Transverse colon (tissue), 4 donors: Measurements from ENCODE around the gene CIZ1. TPM values are rescaled to one million over a fixed set of nuclear protein-coding genes. Genes with fewer than 3 reads are reported as not detected.

Source experiments
- DNase-seq: peaks from one replicate; pipeline ENCODE4 v3.0.0-alpha.2; 2019
- H3K27ac ChIP-seq, 4 donors: fragments of 200-600 bp; sonication (generic); 2 replicates each; pipeline ENCODE4 v1.5.1; 2016 to 2018; ENCODE audit warnings: inconsistent platforms in 4 of 4
- H3K27me3 ChIP-seq: fragments of 200-600 bp; sonication (generic); 2 replicates; pipeline ENCODE4 v1.5.1; 2017; ENCODE audit warnings: inconsistent platforms
- H3K36me3 ChIP-seq, 4 donors: fragments of 200-600 bp; sonication (generic); 2 replicates each; pipeline ENCODE4 v1.5.1; 2017 to 2019; ENCODE audit warnings: inconsistent platforms in 4 of 4
- H3K4me1 ChIP-seq, 4 donors: fragments of 200-600 bp; sonication (generic); 2 replicates each; pipeline ENCODE4 v1.5.1; 2017 to 2020; ENCODE audit warnings: inconsistent platforms in 4 of 4
- H3K4me3 ChIP-seq, 4 donors: fragments of 200-600 bp; sonication (generic); 1 replicate in 1 of 4; 2 replicates in 3 of 4; pipeline versions ENCODE4 v1.5.1 to v1.6.1; 2017 to 2019; ENCODE audit warnings: inconsistent platforms in 4 of 4
- H3K9me3 ChIP-seq, 2 donors: fragments of 200-600 bp; sonication (generic); 2 replicates each; pipeline ENCODE4 v1.5.1; 2017 to 2019; ENCODE audit warnings: inconsistent platforms in 2 of 2
- EP300 ChIP-seq: sonication (generic); formaldehyde crosslinking; IDR thresholded peaks from one replicate; pipeline ENCODE4 v1.6.1; 2017; ENCODE audit warnings: antibody characterized with exemption, low read depth
- POLR2A ChIP-seq: fragments of 450-650 bp; IDR thresholded peaks from one replicate; pipeline ENCODE4 v1.6.1; 2016; ENCODE audit warnings: antibody characterized with exemption, mild to moderate bottlenecking, moderate library complexity
- POLR2AphosphoS5 ChIP-seq, 3 donors: sonication (generic); formaldehyde crosslinking; IDR thresholded peaks; one replicate each; pipeline ENCODE4 v1.6.1; 2016; ENCODE audit warnings: antibody characterized with exemption in 3 of 3
- WGBS, 2 donors: methylation state at CpG; one replicate each; pipeline ENCODE4 v1.1.5; 2018; ENCODE audit warnings: low coverage in 1 of 2; 5-methylcytosine and 5-hydroxymethylcytosine counted together
- in situ Hi-C, 4 donors: fragments of 200-750 bp; cut with MboI; loops; one replicate each; pipeline versions ENCODE4 v1.15.0 to v1.15.1; 2017; ENCODE audit warnings: low sequenced_read_pairs in 3 of 4, low pct_ligation_motif_present in 1 of 4, low pct_unique_long_range_greater_than_20kb in 1 of 4
- intact Hi-C: fragments of 100-400 bp; cut with DNase I; formaldehyde crosslinking; loops from one replicate; pipeline ENCODE4 v1.15.1; 2023; ENCODE audit warnings: low total_unique reads
- total RNA-seq, 4 donors: library from RNA; depleted of rRNA; stranded (reverse); fragments of >200 nt; gene quantifications; one replicate each; pipeline ENCODE4 v1.1.0, GENCODE V29; 2016
- TF ChIP-seq, protein P1 (sequence below), 5 experiments: fragments of 200-600 bp in 3 of 5; fragments of 450-650 bp in 2 of 5; sonication (generic) in 3 of 5; IDR thresholded peaks; 1 replicate in 2 of 5; 2 replicates in 3 of 5; pipeline ENCODE4 v1.5.1; 2016 to 2017; ENCODE audit warnings: antibody characterized with exemption in 5 of 5, inconsistent platforms in 3 of 5, mild to moderate bottlenecking in 2 of 5, moderate library complexity in 1 of 5

The CIZ1 gene
- total RNA-seq, 4 donors from 2014 or later = 59.9 to 211 (median 73.0) TPM

DNA sequence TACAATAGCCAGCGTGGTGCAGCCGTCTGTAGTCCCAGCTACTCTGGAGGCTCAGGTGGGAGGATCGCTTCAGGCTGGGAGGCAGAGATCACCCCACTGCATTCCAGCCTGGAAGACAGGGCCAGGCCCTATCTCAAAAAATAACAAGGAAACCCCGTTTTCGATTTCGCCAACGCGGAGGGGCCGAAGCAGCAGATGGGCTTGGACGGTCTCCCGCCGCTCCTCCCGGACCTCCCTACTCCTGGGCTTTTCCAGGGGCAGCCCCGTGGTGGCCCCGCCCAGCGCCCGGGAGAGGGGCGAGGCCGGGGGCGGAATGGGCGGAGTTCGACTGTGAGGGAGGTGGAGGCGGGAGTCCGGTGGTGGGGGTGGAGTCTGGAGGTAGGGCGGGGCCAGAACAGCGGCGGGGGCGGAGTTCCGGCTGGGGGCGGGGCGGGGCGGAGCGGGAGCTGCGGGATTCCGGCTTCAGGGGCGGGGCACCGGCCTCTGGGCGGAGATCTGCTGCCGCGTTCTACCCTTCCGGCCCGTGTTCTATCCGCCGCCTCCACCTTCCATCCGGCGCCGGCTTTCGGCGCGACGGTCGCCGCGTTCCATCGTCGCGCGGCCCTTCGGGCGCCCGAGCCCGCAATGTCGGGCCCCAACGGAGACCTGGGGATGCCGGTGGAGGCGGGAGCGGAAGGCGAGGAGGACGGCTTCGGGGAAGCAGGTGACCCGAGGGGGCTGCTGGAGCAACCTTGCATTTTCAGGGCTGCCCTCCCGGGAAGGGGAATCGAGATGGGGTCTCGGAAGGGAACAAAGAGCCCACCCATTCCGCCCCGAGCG lies 31.4 kb downstream of the CIZ1 start, which contains the start of gene BBLN:
Gene BBLN (plus strand): TSS at position 482 of the 819 bp plus-strand sequence. CDS start 143 bp downstream, at position 625.
- Histone ChIP-seq H3K4me3 (peak within 1 kb of the TSS; percentile 55 to 77 (median 72)), H3K4me1 (peaks cover 0 to 17% (median 11%) of the 10 kb centered on the region in 4 donors), H3K27me3 (no peaks in the 10 kb centered on the region), H3K27ac (peak within 1 kb of the TSS; percentile 81 to 87 (median 84)), H3K9me3 (no peaks in the 10 kb centered on the region), H3K36me3 (peaks cover 0 to 7% (median 0%) of the 10 kb centered on the region in 4 donors)
- DNase-seq = peak; percentile 97
- intact Hi-C loops = no loop called here
- TF ChIP-seq, protein P1, sequence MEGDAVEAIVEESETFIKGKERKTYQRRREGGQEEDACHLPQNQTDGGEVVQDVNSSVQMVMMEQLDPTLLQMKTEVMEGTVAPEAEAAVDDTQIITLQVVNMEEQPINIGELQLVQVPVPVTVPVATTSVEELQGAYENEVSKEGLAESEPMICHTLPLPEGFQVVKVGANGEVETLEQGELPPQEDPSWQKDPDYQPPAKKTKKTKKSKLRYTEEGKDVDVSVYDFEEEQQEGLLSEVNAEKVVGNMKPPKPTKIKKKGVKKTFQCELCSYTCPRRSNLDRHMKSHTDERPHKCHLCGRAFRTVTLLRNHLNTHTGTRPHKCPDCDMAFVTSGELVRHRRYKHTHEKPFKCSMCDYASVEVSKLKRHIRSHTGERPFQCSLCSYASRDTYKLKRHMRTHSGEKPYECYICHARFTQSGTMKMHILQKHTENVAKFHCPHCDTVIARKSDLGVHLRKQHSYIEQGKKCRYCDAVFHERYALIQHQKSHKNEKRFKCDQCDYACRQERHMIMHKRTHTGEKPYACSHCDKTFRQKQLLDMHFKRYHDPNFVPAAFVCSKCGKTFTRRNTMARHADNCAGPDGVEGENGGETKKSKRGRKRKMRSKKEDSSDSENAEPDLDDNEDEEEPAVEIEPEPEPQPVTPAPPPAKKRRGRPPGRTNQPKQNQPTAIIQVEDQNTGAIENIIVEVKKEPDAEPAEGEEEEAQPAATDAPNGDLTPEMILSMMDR (IDR thresholded peaks at IDR 0.05) = no peak
- TF ChIP-seq POLR2A (peak; percentile 70), POLR2AphosphoS5 (IDR thresholded peaks at IDR 0.05) (peak; percentile 41 to 82 (median 82))
- in situ Hi-C loops = no loop called here
- 0% methylated on average over 61 of the region's 77 CpGs; no CpG with 5 or more reads in 1 of the 2 donors for WGBS, 2 donors

DNA sequence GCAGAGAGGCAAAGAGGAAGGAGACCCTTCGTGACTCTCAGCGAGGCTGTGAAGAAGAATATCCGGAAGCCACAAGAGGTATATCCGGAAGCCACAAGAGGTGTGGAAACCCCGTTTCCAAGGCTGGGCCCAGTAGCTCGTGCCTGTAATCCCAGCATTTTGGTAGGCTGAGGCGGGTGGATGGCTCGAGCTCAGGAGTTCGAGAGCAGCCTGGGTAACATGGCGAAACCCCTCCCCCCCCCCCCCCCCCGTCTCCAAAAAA lies 31.9 kb downstream of the CIZ1 start:
- WGBS, 2 donors = 17% methylated on average over 10 of the region's 11 CpGs; no CpG with 5 or more reads in 1 of the 2 donors
- intact Hi-C loops (no loop called here), in situ Hi-C loops (no loop called here)

DNA sequence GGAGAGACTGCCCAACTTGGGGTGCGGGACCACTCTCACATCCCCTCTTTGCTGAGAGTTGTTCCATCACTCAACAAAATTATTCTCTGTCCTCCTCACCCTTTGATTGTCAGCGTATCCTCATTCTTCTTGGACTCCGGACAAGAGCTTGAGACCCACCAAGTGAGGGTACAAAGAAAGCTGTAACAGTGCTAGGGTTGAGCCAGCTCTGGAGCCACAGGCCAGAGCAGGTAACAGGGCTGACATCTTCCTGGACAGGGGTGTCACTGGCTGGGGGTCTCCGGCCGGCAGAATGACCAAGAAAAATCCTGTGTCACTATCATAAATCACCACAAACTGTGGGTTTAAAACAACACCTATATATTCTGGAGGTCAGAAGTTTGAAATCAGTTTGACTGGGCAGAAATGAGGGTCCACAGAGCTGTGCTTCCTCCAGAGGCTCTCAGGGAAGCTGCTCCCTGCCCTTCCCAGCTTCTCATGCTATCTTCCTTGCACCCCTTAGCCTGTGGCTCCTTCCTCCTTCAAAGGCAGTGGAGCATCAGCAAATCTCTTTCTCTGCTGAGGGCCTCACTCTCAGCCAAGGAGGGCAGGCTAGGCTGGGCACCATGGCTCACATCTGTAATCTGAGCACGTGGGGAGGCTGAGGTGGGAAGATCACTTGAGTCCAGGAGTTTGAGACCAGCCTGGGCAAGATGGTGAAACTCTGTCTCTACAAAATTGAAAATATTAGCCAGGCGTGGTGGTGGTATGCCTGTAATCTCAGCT lies 35.5 kb downstream of the CIZ1 start:
- Histone ChIP-seq H3K4me3 (no peak overlapping the region), H3K4me1 (peaks cover 0 to 13% (median 9%) of the 10 kb centered on the region in 4 donors), H3K36me3 (no peaks in the 10 kb centered on the region), H3K27me3 (no peaks in the 10 kb centered on the region), H3K9me3 (no peaks in the 10 kb centered on the region), H3K27ac (no peak overlapping the region)
- in situ Hi-C loops (no loop called here), intact Hi-C loops (no loop called here)
- DNase-seq = no peak
- WGBS, 2 donors = 83 to 100% methylated on average over 1 to 7 of the region's 7 CpGs
- TF ChIP-seq, protein P1 (IDR thresholded peaks at IDR 0.05) = no peak
- no peak for TF ChIP-seq EP300
- no peak for TF ChIP-seq POLR2A
- TF ChIP-seq POLR2AphosphoS5 (IDR thresholded peaks at IDR 0.05) = no peak

More for the DNA sequence above, 31.9 kb downstream of the CIZ1 start:
- peaks cover 0 to 4% (median 0%) of the 10 kb centered on the region in 4 donors for H3K36me3 ChIP-seq
- peaks cover 0 to 17% (median 11%) of the 10 kb centered on the region in 4 donors for H3K4me1 ChIP-seq
- TF ChIP-seq EP300 (no peak), POLR2AphosphoS5 (IDR thresholded peaks at IDR 0.05) (no peak), POLR2A (no peak)
- TF ChIP-seq, protein P1 (IDR thresholded peaks at IDR 0.05) = no peak
- no peaks in the 10 kb centered on the region for H3K9me3 ChIP-seq
- peak overlapping the region; percentile 81 to 87 (median 84) for H3K27ac ChIP-seq
- no peaks in the 10 kb centered on the region for H3K27me3 ChIP-seq
- H3K4me3 ChIP-seq = peak overlapping the region; percentile 22 to 77 (median 72)
- no peak for DNase-seq

DNA sequence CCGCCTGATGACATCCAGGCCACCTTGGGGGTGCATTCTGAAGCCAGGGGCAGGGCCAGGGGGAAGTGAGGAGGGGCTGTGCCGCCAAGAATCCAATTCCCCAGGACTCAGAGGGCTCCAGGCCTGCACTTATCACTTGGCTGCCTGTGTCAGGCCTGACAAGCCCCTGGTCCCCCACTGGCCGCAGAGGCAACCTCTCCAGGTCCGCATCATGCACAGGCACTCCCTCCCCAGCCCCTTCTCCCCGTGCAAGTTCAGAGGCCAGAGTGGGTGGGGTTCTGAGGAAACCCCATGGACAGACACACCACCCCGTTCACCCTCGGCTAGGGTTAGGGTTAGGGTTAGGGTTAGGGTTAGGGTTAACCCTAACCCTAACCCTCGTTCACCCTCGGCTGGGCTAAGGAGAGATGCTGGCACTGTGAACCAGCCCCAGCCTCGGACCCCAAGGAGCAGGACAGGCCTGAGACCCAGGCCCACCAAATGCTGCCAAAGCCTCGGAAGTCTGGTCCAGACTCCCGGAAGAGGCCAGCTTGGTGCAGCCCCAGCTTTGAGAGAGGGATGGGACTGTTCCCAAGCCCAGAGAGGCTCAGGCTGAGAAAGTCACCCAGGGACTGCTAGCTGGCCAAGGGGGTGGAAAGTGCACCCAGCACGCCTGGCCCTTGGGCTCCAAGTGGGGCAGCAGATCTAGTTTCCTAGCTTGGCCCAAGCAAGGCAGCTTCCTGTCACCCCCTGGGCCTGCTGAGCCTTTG lies 37.3 kb downstream of the CIZ1 start:
- Histone ChIP-seq H3K27ac (no peak overlapping the region), H3K4me3 (no peak overlapping the region), H3K4me1 (peaks cover 2 to 14% (median 10%) of the 10 kb centered on the region in 4 donors), H3K27me3 (no peaks in the 10 kb centered on the region), H3K9me3 (no peaks in the 10 kb centered on the region), H3K36me3 (no peaks in the 10 kb centered on the region)
- TF ChIP-seq EP300 (no peak), POLR2A (no peak), POLR2AphosphoS5 (IDR thresholded peaks at IDR 0.05) (no peak)
- TF ChIP-seq, protein P1 (IDR thresholded peaks at IDR 0.05) = no peak
- intact Hi-C loops (no loop called here), in situ Hi-C loops (no loop called here)
- DNase-seq = no peak
- 83% methylated on average over 11 of the region's 13 CpGs; no CpG with 5 or more reads in 1 of the 2 donors for WGBS, 2 donors
